ENCODE data around the gene IL18BP. TPM values are rescaled to one million over a fixed set of nuclear protein-coding genes. Genes with fewer than 3 reads are reported as not detected.

Gene IL18BP
- total RNA-seq, 1 donor from 2014 or later, result 17.7 TPM

GRCh38 chr11:71962428-71963038 is 36.2 kb upstream of the IL18BP start:
- Mint-ChIP-seq H3K4me3 (ENCODE audit: unreplicated experiment) (no peak overlapping the region), H3K36me3 (ENCODE audit: low read depth, unreplicated experiment) (peaks cover 5% of the 10 kb centered on the region), H3K27me3 (ENCODE audit: unreplicated experiment) (no peaks in the 10 kb centered on the region), H3K9me3 (ENCODE audit: unreplicated experiment) (no peaks in the 10 kb centered on the region), H3K4me1 (ENCODE audit: unreplicated experiment) (no peaks in the 10 kb centered on the region), H3K27ac (ENCODE audit: unreplicated experiment) (no peak overlapping the region)
- no peak for DNase-seq (ENCODE audit: low spot score)
- no peak for TF ChIP-seq CTCF (IDR thresholded peaks at IDR 0.05; ENCODE audit: unreplicated experiment)

- Mint-ChIP-seq H3K36me3 (ENCODE audit: low read depth, unreplicated experiment) (peaks cover 8% of the 10 kb centered on the region), H3K4me1 (ENCODE audit: unreplicated experiment) (no peaks in the 10 kb centered on the region), H3K4me3 (ENCODE audit: unreplicated experiment) (no peak overlapping the region), H3K27ac (ENCODE audit: unreplicated experiment) (no peak overlapping the region), H3K9me3 (ENCODE audit: unreplicated experiment) (no peaks in the 10 kb centered on the region), H3K27me3 (ENCODE audit: unreplicated experiment) (no peaks in the 10 kb centered on the region)
- no peak for TF ChIP-seq CTCF (IDR thresholded peaks at IDR 0.05; ENCODE audit: unreplicated experiment)
- DNase-seq (ENCODE audit: low spot score), result no peak
Observed at GRCh38 chr11:71963468-71963867, 35.2 kb upstream of the IL18BP start.

GRCh38 chr11:71964641-71965040 is 34.1 kb upstream of the IL18BP start:
- peaks cover 8% of the 10 kb centered on the region for H3K36me3 Mint-ChIP-seq (ENCODE audit: low read depth, unreplicated experiment)
- no peaks in the 10 kb centered on the region for H3K9me3 Mint-ChIP-seq (ENCODE audit: unreplicated experiment)
- H3K4me3 Mint-ChIP-seq (ENCODE audit: unreplicated experiment), result no peak overlapping the region
- no peaks in the 10 kb centered on the region for H3K4me1 Mint-ChIP-seq (ENCODE audit: unreplicated experiment)
- H3K27ac Mint-ChIP-seq (ENCODE audit: unreplicated experiment), result no peak overlapping the region
- TF ChIP-seq CTCF (IDR thresholded peaks at IDR 0.05; ENCODE audit: unreplicated experiment), result no peak
- DNase-seq (ENCODE audit: low spot score), result no peak
- H3K27me3 Mint-ChIP-seq (ENCODE audit: unreplicated experiment), result no peaks in the 10 kb centered on the region

- H3K27me3 Mint-ChIP-seq (ENCODE audit: unreplicated experiment), result no peaks in the 10 kb centered on the region
- H3K4me1 Mint-ChIP-seq (ENCODE audit: unreplicated experiment), result no peaks in the 10 kb centered on the region
- no peak for TF ChIP-seq CTCF (IDR thresholded peaks at IDR 0.05; ENCODE audit: unreplicated experiment)
- H3K9me3 Mint-ChIP-seq (ENCODE audit: unreplicated experiment), result no peaks in the 10 kb centered on the region
- no peak for DNase-seq (ENCODE audit: low spot score)
- H3K27ac Mint-ChIP-seq (ENCODE audit: unreplicated experiment), result no peak overlapping the region
- H3K36me3 Mint-ChIP-seq (ENCODE audit: low read depth, unreplicated experiment), result peaks cover 3% of the 10 kb centered on the region
- H3K4me3 Mint-ChIP-seq (ENCODE audit: unreplicated experiment), result no peak overlapping the region
Observed at GRCh38 chr11:71971680-71972079, 27.0 kb upstream of the IL18BP start.

GRCh38 chr11:71976551-71976950 is 22.2 kb upstream of the IL18BP start:
- H3K9me3 Mint-ChIP-seq (ENCODE audit: unreplicated experiment), result no peaks in the 10 kb centered on the region
- no peak for DNase-seq (ENCODE audit: low spot score)
- no peaks in the 10 kb centered on the region for H3K4me1 Mint-ChIP-seq (ENCODE audit: unreplicated experiment)
- H3K4me3 Mint-ChIP-seq (ENCODE audit: unreplicated experiment), result no peak overlapping the region
- H3K27me3 Mint-ChIP-seq (ENCODE audit: unreplicated experiment), result no peaks in the 10 kb centered on the region
- H3K27ac Mint-ChIP-seq (ENCODE audit: unreplicated experiment), result no peak overlapping the region
- TF ChIP-seq CTCF (IDR thresholded peaks at IDR 0.05; ENCODE audit: unreplicated experiment), result no peak
- H3K36me3 Mint-ChIP-seq (ENCODE audit: low read depth, unreplicated experiment), result no peaks in the 10 kb centered on the region

Data from endothelial cell (in vitro differentiated cells).